Measurements from ENCODE around the gene CD8A.
"Not testable (repeated sequence)": the region's sequence is repeated elsewhere in the genome, so short reads cannot be mapped to it uniquely, and the experiment has no call there.

The CD8A gene

GRCh38 chr2:86747711-86748639, 42.7 kb downstream of the CD8A start:
- TF ChIP-seq CTCF (IDR thresholded peaks at IDR 0.05; ENCODE audit: insufficient read depth, low read depth, low read length, missing control alignments) = no peak
- H3K4me3 ChIP-seq (ENCODE audit: low read length) = no peak overlapping the region
- DNase-seq (ENCODE audit: low read depth) = peak; percentile 89

GRCh38 chr2:86746939-86747338, 43.8 kb downstream of the CD8A start:
- no peak for DNase-seq (ENCODE audit: low read depth)
- no peak for TF ChIP-seq CTCF (IDR thresholded peaks at IDR 0.05; ENCODE audit: insufficient read depth, low read depth, low read length, missing control alignments)
- no peak overlapping the region for H3K4me3 ChIP-seq (ENCODE audit: low read length)

- H3K4me3 ChIP-seq (ENCODE audit: low read length) = no peak overlapping the region
- peak; percentile 29 for DNase-seq (ENCODE audit: low read depth)
- TF ChIP-seq CTCF (IDR thresholded peaks at IDR 0.05; ENCODE audit: insufficient read depth, low read depth, low read length, missing control alignments) = no peak
Observed at GRCh38 chr2:86744152-86744551, 46.6 kb downstream of the CD8A start.

- not testable (repeated sequence) for DNase-seq (ENCODE audit: low read depth); H3K4me3 ChIP-seq (ENCODE audit: low read length)
Observed at GRCh38 chr2:86741889-86742498, 48.7 kb downstream of the CD8A start.

GRCh38 chr2:86739889-86740288, 50.8 kb downstream of the CD8A start:
- not testable (repeated sequence) for DNase-seq (ENCODE audit: low read depth); H3K4me3 ChIP-seq (ENCODE audit: low read length)

GRCh38 chr2:86739485-86739884, 51.2 kb downstream of the CD8A start:
- H3K4me3 ChIP-seq (ENCODE audit: low read length); DNase-seq (ENCODE audit: low read depth): not testable (repeated sequence)

- DNase-seq (ENCODE audit: low read depth) = peak; percentile 63
- not testable (repeated sequence) for H3K4me3 ChIP-seq (ENCODE audit: low read length)
Observed at GRCh38 chr2:86734896-86735295, 55.8 kb downstream of the CD8A start.

Measured in epithelial cell of esophagus (primary cell).